GM19240 (cell line): ENCODE data around the gene PCDH8.

Experiments used
- DNase-seq: peaks from one replicate; pipeline ENCODE4 v3.0.0; 2011; ENCODE audit warnings: low spot score; ENCODE audit not compliant: insufficient read length

PCDH8 gene

DNA sequence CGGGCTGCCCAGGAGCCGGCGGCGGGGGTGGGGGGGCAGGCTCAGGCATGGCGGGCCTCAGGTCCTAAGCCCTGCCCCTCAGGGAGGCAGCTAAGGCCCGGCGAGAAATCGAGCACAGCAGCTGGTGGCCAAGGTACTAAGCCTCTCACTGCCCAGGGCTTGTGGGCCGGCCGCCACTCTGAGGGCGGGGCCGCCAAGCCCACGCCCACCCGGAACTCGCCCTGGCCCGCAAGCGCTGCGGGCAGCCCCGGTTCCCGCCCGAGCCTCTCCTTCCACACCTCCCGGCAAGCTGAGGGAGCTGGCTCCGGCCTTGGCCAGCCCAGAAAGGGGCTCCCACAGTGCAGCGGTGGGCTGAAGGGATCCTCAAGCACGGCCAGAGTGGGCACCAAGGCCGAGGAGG lies 33.1 kb downstream of the PCDH8 start:
- no peak for DNase-seq

DNA sequence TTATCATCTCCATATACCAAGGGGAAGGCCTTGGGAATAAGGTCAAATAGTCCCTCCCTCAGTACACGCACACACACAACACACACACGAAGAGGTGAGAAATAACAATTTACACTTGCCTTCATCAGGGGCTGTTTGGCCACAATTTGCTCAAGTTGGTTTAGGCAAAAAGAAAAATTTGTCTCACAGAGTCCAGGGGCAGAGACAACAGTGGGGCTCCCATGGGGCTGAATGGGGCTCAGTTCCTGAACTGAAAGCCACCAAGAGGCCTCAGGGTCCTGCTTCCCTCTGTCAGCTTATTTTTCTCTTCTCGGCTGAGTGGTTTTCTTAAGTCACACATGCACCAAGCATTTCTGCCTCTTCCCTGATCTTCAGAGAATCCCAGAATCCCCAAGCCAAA lies 35.5 kb downstream of the PCDH8 start:
- no peak for DNase-seq

DNA sequence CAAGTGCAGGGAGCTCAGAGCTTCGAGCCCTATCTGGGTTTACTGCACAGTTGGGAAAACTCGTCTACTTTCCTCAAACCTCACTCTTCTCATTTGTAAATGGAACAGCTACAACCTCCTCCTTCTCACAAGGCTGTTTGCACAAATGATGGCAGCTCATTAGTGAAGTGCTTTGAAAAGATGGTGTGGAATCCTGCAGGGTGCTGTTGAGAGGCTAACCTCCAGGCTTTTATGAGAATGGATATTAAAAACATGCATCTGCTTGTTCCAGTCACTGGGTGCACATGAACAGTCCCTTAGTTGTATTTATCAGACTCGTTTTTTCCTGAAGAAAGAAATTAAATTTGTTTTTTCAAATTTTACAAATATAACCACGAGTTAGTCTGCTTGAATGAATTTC lies 36.6 kb downstream of the PCDH8 start:
- DNase-seq, result no peak

DNA sequence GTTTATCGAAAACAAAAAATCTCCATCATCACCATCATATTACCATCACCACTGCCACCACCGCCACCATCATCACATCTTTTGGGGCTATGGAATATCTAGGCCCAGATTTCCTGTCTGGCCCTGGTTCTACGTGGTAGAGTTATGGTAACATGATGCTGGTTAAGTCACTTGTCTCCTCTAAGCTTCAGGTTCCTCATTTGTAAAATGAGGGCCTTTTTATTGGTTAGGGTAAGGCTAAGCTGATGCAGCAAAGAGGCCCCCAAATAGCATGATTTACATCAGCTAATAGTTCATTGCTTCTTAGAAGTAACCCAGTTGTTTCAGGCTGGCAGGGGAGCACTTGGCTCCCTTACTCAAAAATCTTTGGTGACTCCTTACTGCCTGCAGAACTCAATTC lies 37.9 kb downstream of the PCDH8 start:
- no peak for DNase-seq

DNA sequence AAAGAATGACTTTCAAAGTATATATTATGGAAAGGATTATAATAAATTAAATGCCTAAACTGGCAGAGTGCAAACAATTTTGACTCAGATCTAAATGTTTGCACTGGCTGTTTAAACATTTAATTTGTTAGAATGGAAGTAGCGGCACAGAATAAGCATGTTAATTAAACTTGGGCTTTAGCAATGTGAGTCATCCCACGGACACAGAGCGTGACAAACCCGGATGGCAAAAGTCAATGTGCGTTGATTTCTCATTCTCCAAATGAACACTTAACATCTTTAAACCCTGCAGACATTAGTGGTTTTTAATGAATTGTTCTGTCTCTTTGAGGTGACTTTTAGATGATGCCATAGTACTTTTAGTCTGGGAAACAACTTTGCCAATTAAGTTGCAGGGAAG lies 38.4 kb downstream of the PCDH8 start:
- no peak for DNase-seq

DNA sequence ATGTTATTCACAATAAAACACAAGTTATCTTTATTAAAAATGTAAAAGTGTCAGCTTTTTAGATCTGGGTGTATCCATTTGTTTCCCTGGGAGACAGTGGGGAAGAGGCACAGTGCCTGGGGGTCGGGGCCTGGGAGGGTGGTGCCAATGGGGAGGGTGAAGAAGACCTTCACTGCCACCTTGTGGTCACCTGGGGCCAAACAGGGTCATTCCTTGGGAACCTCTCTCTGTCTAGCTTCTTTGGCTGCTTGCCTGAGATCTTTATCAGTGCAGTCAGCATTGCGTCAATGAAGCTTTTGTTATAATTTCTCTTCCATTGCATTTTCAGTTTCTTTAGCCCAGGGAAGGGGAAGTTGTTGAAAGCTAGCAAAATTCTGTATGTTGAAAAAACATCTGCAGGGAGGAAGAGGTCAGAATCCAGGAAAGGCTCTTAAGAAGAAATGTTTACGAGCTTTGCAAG lies 39.1 kb downstream of the PCDH8 start:
- DNase-seq, result peak; percentile 85

DNA sequence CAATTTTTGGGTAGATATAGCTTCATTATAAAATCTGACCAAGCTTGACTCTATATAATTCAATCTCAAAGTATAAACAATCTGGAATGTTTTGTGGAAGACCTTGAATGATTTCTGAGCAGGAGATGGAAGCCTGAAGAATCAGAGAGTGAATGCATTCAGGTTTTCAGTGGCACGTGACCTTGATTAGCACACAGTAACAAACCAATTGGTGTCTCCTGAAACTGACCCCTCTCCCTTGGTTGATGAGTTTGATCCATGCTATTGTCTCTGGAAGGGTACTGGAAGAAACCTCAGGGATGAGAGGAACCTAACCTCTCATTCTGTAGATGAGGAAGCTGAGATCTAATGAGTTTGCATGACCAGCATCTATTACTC lies 39.6 kb downstream of the PCDH8 start:
- DNase-seq, result no peak

DNA sequence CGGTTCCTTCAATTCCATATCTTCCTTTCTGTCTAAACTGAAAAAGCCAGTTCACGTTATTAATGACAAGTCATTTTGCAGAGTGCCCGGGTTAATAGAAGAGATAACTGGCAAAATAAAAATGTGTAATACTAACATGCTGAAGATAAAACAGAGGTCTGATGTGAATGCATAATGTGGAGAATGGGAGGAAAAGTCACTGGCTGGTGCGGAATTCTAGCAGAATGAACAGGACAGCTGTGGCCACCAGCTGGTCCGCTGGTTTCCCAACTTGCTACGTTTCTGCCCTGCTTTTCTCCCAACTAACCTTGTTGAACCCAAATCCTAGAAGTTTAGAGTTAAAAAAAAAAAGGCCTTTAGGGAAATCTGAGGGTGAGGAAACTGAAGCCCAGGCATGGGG lies 42.4 kb downstream of the PCDH8 start:
- no peak for DNase-seq

DNA sequence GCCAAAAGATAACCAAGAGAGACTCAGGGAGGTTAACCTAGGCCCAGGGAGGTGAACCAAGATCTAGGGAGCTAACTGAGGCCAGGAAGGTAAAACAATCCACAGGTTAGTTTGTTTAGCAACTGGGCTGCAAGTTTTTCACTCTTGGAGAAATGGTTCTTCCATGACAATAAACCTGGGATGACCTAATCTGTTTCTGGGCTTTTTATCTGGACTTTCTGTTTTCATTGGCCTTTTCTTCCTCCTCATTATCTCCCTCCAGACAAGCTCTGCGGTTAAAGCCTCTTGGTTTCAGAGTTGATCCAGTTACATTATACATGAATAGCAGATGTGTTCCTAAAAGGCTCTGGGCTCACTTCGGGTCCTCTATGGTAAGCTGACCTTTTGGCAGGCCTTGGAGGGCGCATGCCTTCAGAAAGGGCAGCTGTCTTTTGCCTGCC lies 44.2 kb downstream of the PCDH8 start:
- no peak for DNase-seq

DNA sequence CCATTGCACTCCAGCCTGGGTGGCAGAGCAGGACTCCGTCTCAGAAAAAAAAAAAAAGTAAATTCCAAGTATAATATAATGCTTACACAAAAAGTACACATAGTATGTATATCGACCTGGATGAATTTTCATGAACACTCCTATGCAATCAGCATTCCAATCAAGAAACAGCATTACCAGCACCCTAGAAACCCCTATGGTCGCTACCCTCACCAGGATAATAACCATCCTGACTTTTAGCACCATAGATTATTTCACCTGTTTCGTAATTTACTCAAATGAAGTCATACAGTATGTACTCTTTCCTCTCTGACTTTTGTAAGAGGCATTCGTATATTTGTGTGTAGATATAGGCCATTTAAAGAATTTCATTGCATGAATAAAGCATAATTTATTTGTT lies 47.6 kb downstream of the PCDH8 start:
- no peak for DNase-seq

DNA sequence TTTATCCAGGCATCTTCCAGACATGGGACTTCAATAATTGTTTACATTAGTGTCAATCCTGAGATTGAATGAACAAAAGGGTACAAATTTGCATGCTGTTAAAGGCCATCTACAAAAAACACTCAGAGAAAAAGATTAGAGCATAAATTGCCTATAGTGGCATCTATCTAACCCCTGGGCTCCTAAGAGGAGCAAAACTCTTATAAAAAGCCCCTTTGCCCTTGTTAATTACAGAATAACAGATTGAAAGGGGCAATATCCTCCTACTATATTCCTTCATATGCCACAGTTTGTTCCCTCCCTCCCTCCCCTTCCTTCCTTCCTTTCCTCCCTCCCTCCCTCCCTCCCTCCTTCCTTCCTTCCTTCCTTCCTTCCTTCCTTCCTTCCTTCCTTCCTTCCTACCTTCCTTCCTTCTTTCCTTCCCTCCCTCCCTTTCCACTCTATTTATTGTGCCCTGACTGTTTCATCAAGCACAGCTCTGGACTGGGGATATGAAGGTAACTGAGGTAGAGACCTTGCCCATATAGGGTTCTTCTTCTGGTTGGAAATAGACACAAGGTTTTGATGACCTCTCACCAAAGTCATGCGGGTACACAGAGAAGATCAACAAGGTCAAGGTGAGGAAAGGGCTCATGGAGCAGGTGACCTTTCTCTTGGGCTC lies 49.5 kb downstream of the PCDH8 start:
- DNase-seq, result no peak

DNA sequence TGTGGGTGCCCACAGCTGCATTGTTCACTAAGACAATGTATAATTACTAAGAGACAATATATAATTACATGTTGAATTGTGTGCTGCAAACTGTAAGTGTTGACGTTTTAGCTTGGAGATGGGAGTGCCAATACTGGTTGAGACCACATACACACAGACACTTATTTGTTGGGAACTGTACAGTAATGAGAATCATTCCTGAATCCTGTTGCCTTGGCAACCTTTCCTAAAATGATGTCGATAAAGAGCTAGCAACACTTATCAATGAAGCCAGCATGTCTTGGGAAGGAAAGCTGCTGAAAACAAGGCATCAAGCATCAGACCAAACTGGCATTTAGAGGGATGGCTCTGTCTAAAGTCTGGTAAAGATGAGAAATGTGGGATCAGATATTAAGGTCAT lies 51.3 kb downstream of the PCDH8 start:
- no peak for DNase-seq

DNA sequence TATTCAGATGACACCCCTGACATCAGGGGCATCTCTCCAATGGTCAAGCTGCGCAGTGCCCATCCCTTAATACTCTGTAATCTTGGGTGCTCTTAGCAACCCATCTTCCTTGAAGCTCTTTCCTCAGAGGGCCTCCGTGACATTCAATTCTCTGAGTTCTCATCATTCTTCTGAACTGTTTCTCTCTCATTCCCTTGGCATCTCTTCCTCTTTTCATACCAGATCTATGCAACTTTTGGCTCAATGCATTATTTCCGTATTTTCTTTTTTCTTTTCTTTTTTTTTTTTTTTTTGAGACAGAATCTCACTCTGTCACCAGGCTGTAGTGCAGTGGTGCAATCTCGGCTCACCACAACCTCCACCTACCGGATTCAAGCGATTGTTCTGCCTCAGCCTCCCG lies 53.9 kb downstream of the PCDH8 start:
- no peak for DNase-seq

DNA sequence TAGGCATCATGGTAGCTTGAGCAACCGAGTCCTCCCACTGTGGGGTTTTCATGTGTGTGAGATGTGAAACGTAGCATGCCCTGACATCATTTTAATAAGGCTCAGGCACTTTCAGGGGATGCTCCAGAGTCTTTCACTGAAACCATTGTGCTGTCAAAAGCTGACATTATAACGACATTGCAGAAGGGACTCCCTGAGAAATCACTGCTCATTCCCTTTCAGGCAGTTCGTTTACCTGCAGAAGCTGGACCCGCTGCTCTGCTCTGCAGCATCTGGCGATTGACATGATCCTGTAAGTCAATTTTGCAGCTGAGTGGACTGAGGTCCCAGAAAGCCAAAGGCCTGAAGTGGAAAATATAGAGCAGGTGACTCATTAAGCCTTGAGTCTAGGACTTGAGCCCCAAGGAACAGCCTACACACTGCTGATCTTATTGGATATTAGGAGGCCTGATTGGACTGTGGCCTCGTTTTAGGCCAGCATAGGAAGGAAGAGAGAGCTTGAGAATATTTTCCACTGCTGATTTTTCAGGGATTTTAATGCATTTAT lies 54.9 kb downstream of the PCDH8 start:
- DNase-seq, result no peak
